ENCODE results near the gene CNTNAP2.

The CNTNAP2 gene

DNA sequence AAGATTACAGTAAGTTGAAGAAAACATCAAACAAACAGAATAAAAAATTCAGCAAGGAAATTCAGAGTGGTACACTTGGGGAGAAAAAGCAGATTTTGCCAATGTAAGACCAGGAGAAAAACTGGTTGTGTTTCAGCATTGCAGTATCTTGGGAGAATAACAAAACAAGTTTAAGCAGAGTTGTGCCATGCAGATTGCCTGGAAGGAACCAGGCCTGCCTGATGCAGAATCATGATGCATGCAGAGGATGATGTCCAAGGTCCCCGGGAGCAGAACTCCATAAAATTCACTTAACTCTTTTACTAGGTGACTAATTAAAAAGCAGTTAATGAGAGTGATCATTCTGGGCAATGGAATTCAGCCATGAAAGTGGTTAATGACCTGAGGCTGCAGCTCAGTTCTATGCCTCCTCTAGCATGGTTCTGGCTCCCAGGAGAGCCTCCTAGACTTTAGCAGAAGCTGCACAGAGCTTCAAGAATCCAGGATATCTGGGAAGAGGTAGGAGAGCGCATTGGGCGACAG, 2094.3 kb downstream of the CNTNAP2 start:
- Mint-ChIP-seq H3K4me3 (no peak overlapping the region), H3K27ac (no peak overlapping the region), H3K36me3 (peaks cover 2% of the 10 kb centered on the region), H3K27me3 (peaks cover 7% of the 10 kb centered on the region), H3K9me3 (ENCODE audit: low read depth) (no peaks in the 10 kb centered on the region), H3K4me1 (ENCODE audit: low read depth) (no peaks in the 10 kb centered on the region)

DNA sequence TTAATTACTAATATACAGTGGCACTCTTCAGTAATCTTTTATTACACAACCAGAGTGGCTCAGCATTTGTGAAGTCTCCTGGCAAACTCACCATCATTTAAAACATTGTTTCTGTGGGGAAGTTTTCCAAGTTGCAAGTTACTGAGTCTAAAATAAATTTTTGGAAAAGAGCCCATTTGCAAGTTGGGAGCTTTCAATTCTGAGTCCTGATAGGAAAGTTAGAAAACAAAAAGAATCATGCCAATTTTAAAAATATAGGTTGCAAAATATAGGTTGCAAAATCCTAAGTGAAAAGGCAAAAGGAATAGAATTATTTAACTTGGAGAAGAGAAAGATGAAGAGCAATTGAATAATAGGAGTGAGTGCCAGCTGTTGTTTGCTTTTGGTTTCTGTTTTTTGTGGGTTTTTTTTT, 2095.1 kb downstream of the CNTNAP2 start:
- H3K27ac Mint-ChIP-seq = no peak overlapping the region
- peaks cover 2% of the 10 kb centered on the region for H3K36me3 Mint-ChIP-seq
- H3K9me3 Mint-ChIP-seq (ENCODE audit: low read depth) = no peaks in the 10 kb centered on the region
- peaks cover 6% of the 10 kb centered on the region for H3K27me3 Mint-ChIP-seq
- no peaks in the 10 kb centered on the region for H3K4me1 Mint-ChIP-seq (ENCODE audit: low read depth)
- no peak overlapping the region for H3K4me3 Mint-ChIP-seq

DNA sequence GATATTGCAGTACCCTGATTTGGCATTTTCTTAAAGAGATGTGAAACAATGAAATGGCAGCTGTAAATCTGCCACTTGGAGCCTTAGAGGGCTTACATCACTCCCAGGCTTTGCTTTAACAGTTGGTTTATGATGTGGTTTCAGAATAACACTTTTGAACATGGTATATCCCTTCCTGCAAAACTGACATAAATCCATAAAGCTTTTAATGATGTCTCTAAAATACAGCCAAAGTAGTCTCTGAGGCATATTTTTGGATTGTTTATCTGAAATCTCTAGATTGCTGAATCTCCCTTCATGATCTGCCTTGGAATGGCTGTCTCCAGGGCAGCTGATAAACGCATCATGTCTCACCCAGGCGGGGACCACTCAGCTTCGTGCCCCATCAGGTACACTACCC, 2096.1 kb downstream of the CNTNAP2 start:
- Mint-ChIP-seq H3K27me3 (peaks cover 2% of the 10 kb centered on the region), H3K27ac (no peak overlapping the region), H3K4me3 (no peak overlapping the region), H3K9me3 (ENCODE audit: low read depth) (peaks cover 5% of the 10 kb centered on the region), H3K36me3 (no peaks in the 10 kb centered on the region), H3K4me1 (ENCODE audit: low read depth) (no peaks in the 10 kb centered on the region)

DNA sequence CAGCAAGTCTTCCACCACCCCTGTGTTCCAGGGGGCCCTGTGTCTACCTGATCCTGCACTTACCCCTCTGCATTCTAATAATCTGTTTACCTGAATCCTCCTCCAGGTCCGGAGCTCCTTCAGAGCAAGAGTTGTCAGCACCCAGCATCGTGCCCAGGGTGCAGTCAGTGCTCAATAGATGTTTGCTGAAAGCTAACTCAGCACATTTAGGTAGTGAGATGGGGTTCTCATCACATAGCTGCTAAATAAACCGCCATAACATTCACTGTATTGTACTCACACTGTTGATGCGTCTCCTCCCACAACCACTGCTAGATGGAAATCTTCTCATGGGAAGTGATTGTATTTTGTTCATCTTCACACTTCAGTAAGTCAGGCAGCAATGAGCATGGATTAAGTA, 2097.5 kb downstream of the CNTNAP2 start:
- Mint-ChIP-seq H3K4me3 (no peak overlapping the region), H3K36me3 (no peaks in the 10 kb centered on the region), H3K27ac (no peak overlapping the region), H3K4me1 (ENCODE audit: low read depth) (no peaks in the 10 kb centered on the region), H3K27me3 (no peaks in the 10 kb centered on the region), H3K9me3 (ENCODE audit: low read depth) (peaks cover 5% of the 10 kb centered on the region)

DNA sequence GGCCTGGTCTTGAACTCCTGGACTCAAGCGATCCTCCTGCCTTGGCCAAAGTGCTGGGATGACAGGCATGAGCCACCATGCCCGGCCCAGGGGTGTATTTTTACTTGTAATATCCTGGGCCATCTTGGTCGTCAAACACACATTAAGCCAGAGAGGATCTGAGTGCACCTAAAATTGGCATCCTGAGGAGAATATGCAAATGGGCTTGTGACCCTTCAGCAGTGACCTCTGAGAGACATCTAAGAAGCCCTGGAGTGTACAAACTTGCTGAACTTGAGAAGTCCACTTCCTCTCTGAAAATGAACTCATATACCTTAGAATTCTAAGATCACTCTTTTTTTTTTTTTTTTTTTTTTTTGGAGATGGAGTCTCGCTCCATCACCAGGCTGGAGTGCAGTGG, 2102.0 kb downstream of the CNTNAP2 start:
- H3K4me3 Mint-ChIP-seq = no peak overlapping the region
- H3K27ac Mint-ChIP-seq = no peak overlapping the region
- H3K9me3 Mint-ChIP-seq (ENCODE audit: low read depth) = peaks cover 5% of the 10 kb centered on the region
- H3K27me3 Mint-ChIP-seq = no peaks in the 10 kb centered on the region
- no peaks in the 10 kb centered on the region for H3K4me1 Mint-ChIP-seq (ENCODE audit: low read depth)
- H3K36me3 Mint-ChIP-seq = no peaks in the 10 kb centered on the region

- Mint-ChIP-seq H3K36me3 (no peaks in the 10 kb centered on the region), H3K9me3 (ENCODE audit: low read depth) (peaks cover 5% of the 10 kb centered on the region), H3K27me3 (peaks cover 1% of the 10 kb centered on the region), H3K27ac (no peak overlapping the region), H3K4me1 (ENCODE audit: low read depth) (no peaks in the 10 kb centered on the region), H3K4me3 (no peak overlapping the region)
Measured at GRCh38 chr7:148222721-148223120, 2106.1 kb downstream of the CNTNAP2 start.

DNA sequence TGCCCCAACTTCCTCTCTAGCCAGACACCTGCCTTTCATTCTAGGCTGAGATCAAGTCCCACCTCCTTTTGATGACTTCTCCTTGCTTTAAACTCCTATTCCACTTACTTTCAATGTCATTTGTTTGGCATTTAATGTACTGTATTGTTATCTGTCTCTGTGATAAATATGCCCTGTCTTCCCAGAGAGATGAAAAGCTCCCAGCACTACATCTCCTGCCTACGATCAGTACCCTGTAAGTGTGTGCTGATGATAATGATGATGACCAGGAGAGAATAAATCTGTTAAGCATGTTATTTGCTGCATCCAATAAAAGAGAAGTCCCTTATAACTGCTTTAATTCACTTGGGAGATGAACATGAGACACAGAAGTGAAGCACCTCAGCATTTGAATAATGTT, 2106.6 kb downstream of the CNTNAP2 start:
- H3K36me3 Mint-ChIP-seq = no peaks in the 10 kb centered on the region
- H3K27me3 Mint-ChIP-seq = peaks cover 1% of the 10 kb centered on the region
- no peaks in the 10 kb centered on the region for H3K4me1 Mint-ChIP-seq (ENCODE audit: low read depth)
- H3K27ac Mint-ChIP-seq = no peak overlapping the region
- H3K9me3 Mint-ChIP-seq (ENCODE audit: low read depth) = peaks cover 5% of the 10 kb centered on the region
- H3K4me3 Mint-ChIP-seq = no peak overlapping the region

GRCh38 chr7:148223738-148224137, 2107.1 kb downstream of the CNTNAP2 start:
- no peaks in the 10 kb centered on the region for H3K36me3 Mint-ChIP-seq
- H3K27ac Mint-ChIP-seq = no peak overlapping the region
- H3K4me3 Mint-ChIP-seq = no peak overlapping the region
- peaks cover 5% of the 10 kb centered on the region for H3K9me3 Mint-ChIP-seq (ENCODE audit: low read depth)
- no peaks in the 10 kb centered on the region for H3K4me1 Mint-ChIP-seq (ENCODE audit: low read depth)
- H3K27me3 Mint-ChIP-seq = peaks cover 1% of the 10 kb centered on the region

DNA sequence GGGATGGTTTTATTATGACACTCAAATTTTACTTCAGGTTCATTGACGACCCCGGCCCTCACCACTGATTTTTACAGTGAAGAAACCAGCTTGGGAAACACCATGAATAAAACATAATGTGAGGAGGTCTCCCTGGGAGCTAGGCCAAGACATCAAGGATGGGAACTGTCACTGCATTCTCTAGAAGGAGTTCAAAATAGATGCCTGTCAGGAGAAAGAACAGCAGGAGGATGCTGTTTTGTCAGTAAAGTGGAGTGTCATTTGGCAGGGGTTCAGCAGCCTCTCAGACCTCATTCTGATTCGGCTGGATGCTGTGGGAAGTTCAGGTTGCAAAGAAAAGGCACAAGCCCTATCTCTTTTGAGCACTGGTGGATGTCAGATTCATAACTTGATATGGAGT, 2113.7 kb downstream of the CNTNAP2 start:
- Mint-ChIP-seq H3K4me3 (no peak overlapping the region), H3K36me3 (no peaks in the 10 kb centered on the region), H3K27me3 (peaks cover 3% of the 10 kb centered on the region), H3K4me1 (ENCODE audit: low read depth) (no peaks in the 10 kb centered on the region), H3K9me3 (ENCODE audit: low read depth) (no peaks in the 10 kb centered on the region), H3K27ac (no peak overlapping the region)

DNA sequence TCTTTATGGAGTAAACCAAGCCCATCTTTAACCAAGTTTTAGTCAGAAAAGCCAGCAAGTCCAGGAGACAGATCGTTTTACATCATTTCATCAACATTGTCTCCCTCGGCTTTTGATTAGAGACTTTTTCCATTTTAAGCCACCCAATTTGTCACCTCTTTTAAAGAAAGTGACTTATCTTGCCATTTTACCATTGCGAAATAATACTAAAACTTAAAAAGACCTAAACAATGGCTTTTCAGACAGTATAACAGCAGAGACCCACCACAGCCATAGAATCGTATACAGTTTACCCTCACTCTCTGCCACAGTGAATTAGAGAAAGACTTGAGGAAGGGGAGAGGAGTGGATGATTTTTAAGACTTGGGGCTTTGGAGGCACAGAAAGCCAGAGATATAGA, 2114.3 kb downstream of the CNTNAP2 start:
- no peaks in the 10 kb centered on the region for H3K9me3 Mint-ChIP-seq (ENCODE audit: low read depth)
- peaks cover 3% of the 10 kb centered on the region for H3K27me3 Mint-ChIP-seq
- no peak overlapping the region for H3K4me3 Mint-ChIP-seq
- no peaks in the 10 kb centered on the region for H3K36me3 Mint-ChIP-seq
- H3K27ac Mint-ChIP-seq = no peak overlapping the region
- no peaks in the 10 kb centered on the region for H3K4me1 Mint-ChIP-seq (ENCODE audit: low read depth)

- H3K9me3 Mint-ChIP-seq (ENCODE audit: low read depth) = no peaks in the 10 kb centered on the region
- H3K27me3 Mint-ChIP-seq = peaks cover 2% of the 10 kb centered on the region
- H3K36me3 Mint-ChIP-seq = no peaks in the 10 kb centered on the region
- H3K27ac Mint-ChIP-seq = no peak overlapping the region
- H3K4me3 Mint-ChIP-seq = no peak overlapping the region
- no peaks in the 10 kb centered on the region for H3K4me1 Mint-ChIP-seq (ENCODE audit: low read depth)
Measured at GRCh38 chr7:148232784-148233183, 2116.2 kb downstream of the CNTNAP2 start.

GRCh38 chr7:148234715-148235114, 2118.1 kb downstream of the CNTNAP2 start:
- H3K27me3 Mint-ChIP-seq = peaks cover 7% of the 10 kb centered on the region
- H3K27ac Mint-ChIP-seq = no peak overlapping the region
- H3K4me3 Mint-ChIP-seq = no peak overlapping the region
- H3K36me3 Mint-ChIP-seq = no peaks in the 10 kb centered on the region
- H3K9me3 Mint-ChIP-seq (ENCODE audit: low read depth) = no peaks in the 10 kb centered on the region
- H3K4me1 Mint-ChIP-seq (ENCODE audit: low read depth) = no peaks in the 10 kb centered on the region

DNA sequence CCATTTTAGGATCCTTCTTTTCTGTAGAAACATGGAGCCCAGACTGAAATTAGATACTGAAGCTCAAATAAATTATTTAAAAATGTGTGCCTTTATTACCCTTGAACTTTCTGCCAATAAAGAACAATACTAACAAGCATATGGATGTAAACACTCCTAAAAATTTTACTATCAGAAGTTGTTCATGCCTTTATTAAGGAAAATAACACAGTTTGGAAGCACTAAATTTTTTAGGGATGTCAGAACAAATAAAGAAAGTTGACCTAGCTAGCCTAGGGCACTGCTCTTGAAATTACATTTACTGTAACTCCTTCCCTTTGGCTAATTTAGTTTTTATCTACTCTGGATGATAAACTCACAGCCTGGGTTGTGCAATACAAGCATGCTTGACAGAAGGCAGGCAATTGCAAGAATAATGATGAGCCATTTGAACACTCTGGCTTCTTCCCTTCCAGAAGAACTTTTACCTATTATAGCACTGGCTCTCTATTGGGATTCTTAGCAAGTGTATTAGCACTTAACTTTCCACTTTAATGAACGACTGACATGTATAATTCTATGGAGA, 2122.2 kb downstream of the CNTNAP2 start:
- Mint-ChIP-seq H3K27ac (no peak overlapping the region), H3K9me3 (ENCODE audit: low read depth) (no peaks in the 10 kb centered on the region), H3K36me3 (no peaks in the 10 kb centered on the region), H3K4me1 (ENCODE audit: low read depth) (no peaks in the 10 kb centered on the region), H3K27me3 (peaks cover 27% of the 10 kb centered on the region), H3K4me3 (no peak overlapping the region)

GRCh38 chr7:148241700-148242293, 2125.2 kb downstream of the CNTNAP2 start:
- Mint-ChIP-seq H3K27me3 (peaks cover 27% of the 10 kb centered on the region), H3K36me3 (no peaks in the 10 kb centered on the region), H3K27ac (no peak overlapping the region), H3K4me1 (ENCODE audit: low read depth) (no peaks in the 10 kb centered on the region), H3K9me3 (ENCODE audit: low read depth) (no peaks in the 10 kb centered on the region), H3K4me3 (no peak overlapping the region)

- Mint-ChIP-seq H3K4me3 (no peak overlapping the region), H3K27ac (no peak overlapping the region), H3K27me3 (peaks cover 27% of the 10 kb centered on the region), H3K36me3 (no peaks in the 10 kb centered on the region), H3K9me3 (ENCODE audit: low read depth) (no peaks in the 10 kb centered on the region), H3K4me1 (ENCODE audit: low read depth) (no peaks in the 10 kb centered on the region)
Measured at GRCh38 chr7:148242294-148242821, 2125.8 kb downstream of the CNTNAP2 start.

- H3K4me1 Mint-ChIP-seq (ENCODE audit: low read depth) = no peaks in the 10 kb centered on the region
- peaks cover 34% of the 10 kb centered on the region for H3K27me3 Mint-ChIP-seq
- no peak overlapping the region for H3K4me3 Mint-ChIP-seq
- no peak overlapping the region for H3K27ac Mint-ChIP-seq
- H3K9me3 Mint-ChIP-seq (ENCODE audit: low read depth) = no peaks in the 10 kb centered on the region
- H3K36me3 Mint-ChIP-seq = no peaks in the 10 kb centered on the region
Measured at GRCh38 chr7:148245381-148245780, 2128.8 kb downstream of the CNTNAP2 start.

Measured in activated naive CD8-positive, alpha-beta T cell (primary cell).